ENCODE measurements around the gene LETM1. TPM values are rescaled to one million over a fixed set of nuclear protein-coding genes. Genes with fewer than 3 reads are reported as not detected.

Gene LETM1
- total and polyA plus RNA-seq, 2 of the 13 experiments (the other 11 are each of a cell fraction or from before 2014, with no cell fraction given) = 9.7 to 41.6 TPM

GRCh38 chr4:1799387-1800375 is 56.3 kb downstream of the LETM1 start (continued):
- TF ChIP-seq ZHX2 (IDR thresholded peaks at IDR 0.05; ENCODE audit: low read depth) (no peak), ZHX2 (CRISPR knock-in tag; IDR thresholded peaks at IDR 0.05; ENCODE audit: borderline replicate concordance) (no peak), ZFX (CRISPR knock-in tag; IDR thresholded peaks at IDR 0.05; ENCODE audit: low read depth) (no peak), IRF9 (CRISPR knock-in tag; IDR thresholded peaks at IDR 0.05; ENCODE audit: borderline replicate concordance) (no peak), ZNF724P (CRISPR knock-in tag; IDR thresholded peaks at IDR 0.05; ENCODE audit: borderline replicate concordance) (no peak), TBP (CRISPR knock-in tag; IDR thresholded peaks at IDR 0.05) (no peak), FOXP4 (CRISPR knock-in tag; IDR thresholded peaks at IDR 0.05) (no peak), LCORL (IDR thresholded peaks at IDR 0.05) (no peak), LCORL (CRISPR knock-in tag; IDR thresholded peaks at IDR 0.05) (no peak), ZNF256 (CRISPR knock-in tag; conservative IDR thresholded peaks at IDR 0.05) (no peak), SAFB2 (CRISPR knock-in tag; IDR thresholded peaks at IDR 0.05; ENCODE audit: borderline replicate concordance, low read depth) (no peak), RXRA (CRISPR knock-in tag; IDR thresholded peaks at IDR 0.05) (no peak), POLR2G (IDR thresholded peaks at IDR 0.05; ENCODE audit: low read depth, low read length) (peak; percentile 49; the same call in 1 of the 2 replicates), ZBTB14 (CRISPR knock-in tag; IDR thresholded peaks at IDR 0.05) (no peak), ZNF775 (CRISPR knock-in tag; IDR thresholded peaks at IDR 0.05; ENCODE audit: borderline replicate concordance) (no peak)
- TF ChIP-seq, protein P1, sequence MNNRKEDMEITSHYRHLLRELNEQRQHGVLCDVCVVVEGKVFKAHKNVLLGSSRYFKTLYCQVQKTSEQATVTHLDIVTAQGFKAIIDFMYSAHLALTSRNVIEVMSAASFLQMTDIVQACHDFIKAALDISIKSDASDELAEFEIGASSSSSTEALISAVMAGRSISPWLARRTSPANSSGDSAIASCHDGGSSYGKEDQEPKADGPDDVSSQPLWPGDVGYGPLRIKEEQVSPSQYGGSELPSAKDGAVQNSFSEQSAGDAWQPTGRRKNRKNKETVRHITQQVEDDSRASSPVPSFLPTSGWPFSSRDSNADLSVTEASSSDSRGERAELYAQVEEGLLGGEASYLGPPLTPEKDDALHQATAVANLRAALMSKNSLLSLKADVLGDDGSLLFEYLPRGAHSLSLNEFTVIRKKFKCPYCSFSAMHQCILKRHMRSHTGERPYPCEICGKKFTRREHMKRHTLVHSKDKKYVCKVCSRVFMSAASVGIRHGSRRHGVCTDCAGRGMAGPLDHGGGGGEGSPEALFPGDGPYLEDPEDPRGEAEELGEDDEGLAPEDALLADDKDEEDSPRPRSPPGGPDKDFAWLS (CRISPR knock-in tag; IDR thresholded peaks at IDR 0.05; ENCODE audit: borderline replicate concordance) = no peak
